CD4-positive, alpha-beta T cell treated with Interleukin-17A for 1 hour (primary cell): ENCODE results near the gene GAPVD1.
"Not testable (repeated sequence)": the region's sequence is repeated elsewhere in the genome, so short reads cannot be mapped to it uniquely, and the experiment has no call there.

ENCODE experiments used
- DNase-seq: peaks from one replicate; pipeline ENCODE4 v3.0.0-alpha.2; 2020

Gene GAPVD1, protein sequence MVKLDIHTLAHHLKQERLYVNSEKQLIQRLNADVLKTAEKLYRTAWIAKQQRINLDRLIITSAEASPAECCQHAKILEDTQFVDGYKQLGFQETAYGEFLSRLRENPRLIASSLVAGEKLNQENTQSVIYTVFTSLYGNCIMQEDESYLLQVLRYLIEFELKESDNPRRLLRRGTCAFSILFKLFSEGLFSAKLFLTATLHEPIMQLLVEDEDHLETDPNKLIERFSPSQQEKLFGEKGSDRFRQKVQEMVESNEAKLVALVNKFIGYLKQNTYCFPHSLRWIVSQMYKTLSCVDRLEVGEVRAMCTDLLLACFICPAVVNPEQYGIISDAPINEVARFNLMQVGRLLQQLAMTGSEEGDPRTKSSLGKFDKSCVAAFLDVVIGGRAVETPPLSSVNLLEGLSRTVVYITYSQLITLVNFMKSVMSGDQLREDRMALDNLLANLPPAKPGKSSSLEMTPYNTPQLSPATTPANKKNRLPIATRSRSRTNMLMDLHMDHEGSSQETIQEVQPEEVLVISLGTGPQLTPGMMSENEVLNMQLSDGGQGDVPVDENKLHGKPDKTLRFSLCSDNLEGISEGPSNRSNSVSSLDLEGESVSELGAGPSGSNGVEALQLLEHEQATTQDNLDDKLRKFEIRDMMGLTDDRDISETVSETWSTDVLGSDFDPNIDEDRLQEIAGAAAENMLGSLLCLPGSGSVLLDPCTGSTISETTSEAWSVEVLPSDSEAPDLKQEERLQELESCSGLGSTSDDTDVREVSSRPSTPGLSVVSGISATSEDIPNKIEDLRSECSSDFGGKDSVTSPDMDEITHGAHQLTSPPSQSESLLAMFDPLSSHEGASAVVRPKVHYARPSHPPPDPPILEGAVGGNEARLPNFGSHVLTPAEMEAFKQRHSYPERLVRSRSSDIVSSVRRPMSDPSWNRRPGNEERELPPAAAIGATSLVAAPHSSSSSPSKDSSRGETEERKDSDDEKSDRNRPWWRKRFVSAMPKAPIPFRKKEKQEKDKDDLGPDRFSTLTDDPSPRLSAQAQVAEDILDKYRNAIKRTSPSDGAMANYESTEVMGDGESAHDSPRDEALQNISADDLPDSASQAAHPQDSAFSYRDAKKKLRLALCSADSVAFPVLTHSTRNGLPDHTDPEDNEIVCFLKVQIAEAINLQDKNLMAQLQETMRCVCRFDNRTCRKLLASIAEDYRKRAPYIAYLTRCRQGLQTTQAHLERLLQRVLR (N-terminal part only)

DNA sequence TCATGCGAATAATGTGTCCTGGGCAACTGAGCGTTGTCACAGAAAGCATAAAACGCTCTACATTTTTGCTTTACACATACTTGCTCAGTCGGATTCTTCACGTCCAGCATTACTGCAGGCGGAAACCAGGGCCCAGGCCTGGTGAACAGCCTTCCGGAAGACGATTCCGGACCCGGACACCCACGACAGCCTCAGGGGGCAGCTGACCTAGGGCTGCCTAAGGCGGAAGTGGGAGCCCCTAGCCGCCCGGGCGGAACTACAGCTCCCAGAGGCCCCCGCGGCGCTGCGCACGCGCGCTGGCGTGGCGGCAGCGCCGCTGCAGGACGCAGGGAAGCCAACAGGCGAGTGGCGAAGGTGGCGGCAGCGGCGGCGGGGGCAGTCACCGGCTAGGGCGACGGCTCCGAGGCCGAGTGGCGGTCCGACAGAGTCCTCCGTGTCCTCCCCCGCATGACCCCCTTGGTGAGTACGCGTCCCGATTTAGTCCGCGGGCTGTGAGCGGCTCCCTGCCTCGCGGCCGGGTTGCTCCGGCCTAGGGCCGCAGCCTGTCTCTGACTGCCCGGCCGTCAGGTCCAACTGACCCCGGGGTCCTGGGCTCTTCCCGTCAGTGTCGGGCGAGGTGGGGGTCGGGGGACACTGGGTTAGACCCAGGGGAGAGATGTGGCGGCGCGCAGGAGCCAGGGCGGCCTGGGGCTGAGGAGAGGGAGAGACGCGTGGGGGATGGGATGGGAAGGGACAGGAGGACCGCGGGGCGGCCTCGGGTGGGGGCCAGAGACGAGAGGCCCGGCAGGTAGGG lies at the start of gene GAPVD1:
TSS of gene GAPVD1 (plus strand) at position 326 of the 793 bp plus-strand sequence. CDS start 37,096 bp downstream, outside the sequence.
- DNase-seq: peak; percentile 91

DNA sequence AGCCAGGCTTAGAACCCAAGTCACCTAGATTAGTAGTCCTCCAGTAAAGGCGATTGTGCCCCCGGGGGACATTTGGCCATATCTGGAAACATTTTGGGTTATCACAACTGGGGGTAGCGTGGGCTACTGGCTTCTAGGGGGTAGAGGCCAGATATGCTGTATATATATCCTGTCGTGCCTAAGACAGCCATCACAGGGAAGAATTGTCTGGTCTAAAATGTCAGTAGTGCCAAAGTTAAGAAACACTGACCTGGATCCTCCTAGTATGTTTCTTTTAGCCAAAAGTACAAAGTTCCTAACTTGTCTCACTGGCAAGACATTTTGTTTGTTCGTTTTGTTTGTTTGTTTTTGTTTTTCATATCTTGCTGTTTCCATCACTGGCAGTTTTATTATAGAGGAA lies 47.4 kb upstream of the GAPVD1 start:
- DNase-seq: no peak

DNA sequence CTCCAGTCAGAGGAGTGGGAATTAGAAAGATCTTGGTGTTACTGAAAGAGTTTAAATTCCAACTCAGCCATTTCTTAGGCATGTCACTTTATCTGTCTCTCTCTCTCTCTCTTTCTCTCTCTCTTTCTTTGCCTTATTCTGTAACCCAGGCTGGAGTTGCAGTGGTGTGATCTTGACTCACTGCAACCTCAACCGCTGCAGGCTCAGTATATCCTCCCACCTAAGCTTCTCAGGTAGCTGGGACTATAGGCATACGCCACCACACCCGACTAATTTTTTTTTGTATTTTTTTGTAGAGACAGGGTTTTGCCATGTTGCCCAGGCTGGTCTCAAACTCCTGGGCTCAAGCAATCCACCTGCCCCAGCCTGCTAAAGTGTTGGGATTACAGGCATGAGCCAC lies 43.0 kb upstream of the GAPVD1 start:
- DNase-seq: no peak

DNA sequence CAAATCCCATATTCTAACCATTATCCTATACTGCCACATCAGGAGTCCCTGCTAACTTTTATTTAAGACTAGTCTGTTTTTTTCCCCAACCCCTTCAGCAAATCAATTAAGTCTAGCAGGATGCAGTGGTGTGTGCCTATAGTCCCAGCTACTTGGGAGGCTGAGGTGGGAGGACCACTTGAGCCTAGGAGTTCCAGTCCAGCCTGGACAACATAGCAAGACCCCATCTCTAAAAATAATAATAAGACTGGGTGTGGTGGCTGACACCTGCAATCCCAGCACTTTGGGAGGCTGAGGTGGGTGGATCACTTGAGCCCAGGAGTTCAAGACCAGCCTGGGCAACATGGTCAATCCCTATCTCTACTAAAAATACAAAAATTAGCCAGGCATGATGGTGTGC lies 36.8 kb upstream of the GAPVD1 start:
- not testable (repeated sequence) for DNase-seq

DNA sequence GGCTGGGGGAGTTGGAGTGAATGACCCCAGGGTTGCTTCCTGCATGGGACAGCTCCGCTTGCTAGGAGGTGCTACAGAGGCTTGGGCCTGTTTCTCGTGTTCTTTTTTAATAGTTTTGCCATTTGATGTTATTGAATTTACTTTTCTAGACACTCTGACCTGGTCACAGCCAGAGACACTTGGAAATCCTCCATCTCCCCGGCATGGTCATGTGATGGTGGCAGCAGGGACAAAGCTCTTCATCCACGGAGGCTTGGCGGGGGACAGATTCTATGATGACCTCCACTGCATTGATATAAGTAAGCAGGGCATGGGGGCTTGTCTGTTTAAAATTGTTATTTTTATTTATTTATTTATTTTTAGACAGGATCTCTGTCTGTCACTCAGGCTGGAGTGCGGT lies 33.9 kb upstream of the GAPVD1 start:
- DNase-seq: no peak

DNA sequence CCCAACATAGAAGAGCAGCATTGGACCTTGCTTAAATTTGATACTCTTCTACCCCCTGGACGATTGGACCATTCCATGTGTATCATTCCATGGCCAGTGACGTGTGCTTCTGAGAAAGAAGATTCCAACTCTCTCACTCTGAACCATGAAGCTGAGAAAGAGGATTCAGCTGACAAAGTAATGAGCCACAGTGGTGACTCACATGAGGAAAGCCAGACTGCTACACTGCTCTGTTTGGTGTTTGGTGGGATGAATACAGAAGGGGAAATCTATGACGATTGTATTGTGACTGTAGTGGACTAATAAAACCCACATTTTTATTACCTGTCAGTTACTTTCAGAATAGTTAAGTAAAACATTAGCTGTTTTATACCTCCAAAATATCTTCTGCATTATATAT lies 27.9 kb upstream of the GAPVD1 start:
- DNase-seq: no peak

DNA sequence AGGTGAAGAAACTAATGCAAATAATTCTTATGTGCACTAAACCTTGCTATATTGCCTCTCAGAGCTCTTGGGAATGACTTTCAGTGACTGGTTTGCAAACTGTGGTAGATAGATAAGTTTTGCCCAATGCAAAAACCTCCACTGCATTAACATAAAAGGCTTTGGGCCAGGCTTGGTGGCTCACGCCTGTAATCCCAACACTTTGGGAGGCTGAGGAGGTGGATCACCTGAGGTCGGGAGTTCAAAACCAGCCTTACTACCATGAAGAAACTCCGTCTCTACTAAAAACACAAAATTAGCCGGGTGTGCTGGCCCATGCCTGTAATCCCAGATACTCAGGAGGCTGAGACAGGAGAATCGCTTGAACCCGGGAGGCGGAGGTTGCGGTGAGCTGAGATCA lies 27.5 kb upstream of the GAPVD1 start:
- not testable (repeated sequence) for DNase-seq

DNA sequence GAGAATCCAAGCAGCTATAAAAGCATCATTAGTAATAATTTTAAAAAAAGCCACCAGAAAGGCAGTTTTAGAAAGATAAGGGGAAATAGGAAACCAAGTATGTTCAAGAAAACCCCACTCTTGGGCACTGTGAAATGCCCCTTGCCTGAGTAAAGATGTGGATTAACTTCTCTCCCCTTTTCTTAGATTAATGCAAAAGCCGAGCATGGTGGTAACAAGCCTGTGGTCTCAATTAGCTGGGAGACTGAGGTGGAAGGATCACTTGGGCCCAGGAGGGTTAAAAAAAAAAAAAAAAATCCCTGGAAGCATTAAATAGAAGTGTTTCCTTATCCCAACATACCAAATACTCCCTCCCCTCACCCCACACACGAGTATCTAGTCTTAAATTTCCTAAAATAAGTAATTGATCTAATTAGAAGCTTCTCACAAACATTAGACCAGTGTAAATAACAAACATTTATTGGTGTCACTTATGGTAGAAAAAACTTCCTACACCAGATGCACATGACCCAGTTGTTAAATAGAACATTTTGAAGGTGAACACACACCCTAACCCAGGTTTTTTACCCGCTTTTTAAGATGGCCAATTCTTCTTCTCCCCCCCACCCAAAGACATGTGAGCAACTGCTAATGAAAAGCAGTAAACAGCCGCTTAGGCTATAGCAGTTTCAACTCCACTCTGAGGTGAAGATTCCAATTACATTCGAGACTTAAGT lies 25.7 kb upstream of the GAPVD1 start:
- DNase-seq: no peak

DNA sequence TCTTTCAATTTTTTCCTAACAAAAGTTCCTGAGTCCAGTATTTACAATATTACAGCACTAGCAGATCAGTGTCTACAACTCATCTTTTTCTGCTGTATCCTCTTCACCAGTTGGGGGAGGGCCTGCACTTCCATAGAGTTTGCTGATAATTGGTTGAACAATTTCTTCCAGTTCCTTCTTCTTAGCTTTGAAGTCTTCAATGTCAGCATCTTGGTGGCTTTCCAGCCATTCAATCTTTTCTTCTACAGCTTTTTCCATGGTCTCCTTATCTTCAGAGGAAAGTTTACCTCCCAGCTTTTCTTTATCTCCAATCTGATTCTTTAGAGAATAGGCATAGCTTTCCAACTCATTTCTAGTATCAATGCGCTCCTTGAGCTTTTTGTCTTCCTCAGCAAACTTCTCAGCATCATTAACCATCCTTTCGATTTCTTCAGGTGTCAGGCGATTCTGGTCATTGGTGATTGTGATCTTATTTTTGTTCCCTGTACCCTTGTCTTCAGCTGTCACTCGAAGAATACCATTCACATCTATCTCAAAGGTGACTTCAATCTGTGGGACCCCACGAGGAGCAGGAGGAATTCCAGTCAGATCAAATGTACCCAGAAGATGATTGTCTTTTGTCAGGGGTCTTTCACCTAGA lies 25.0 kb upstream of the GAPVD1 start:
- DNase-seq: not testable (repeated sequence)

DNA sequence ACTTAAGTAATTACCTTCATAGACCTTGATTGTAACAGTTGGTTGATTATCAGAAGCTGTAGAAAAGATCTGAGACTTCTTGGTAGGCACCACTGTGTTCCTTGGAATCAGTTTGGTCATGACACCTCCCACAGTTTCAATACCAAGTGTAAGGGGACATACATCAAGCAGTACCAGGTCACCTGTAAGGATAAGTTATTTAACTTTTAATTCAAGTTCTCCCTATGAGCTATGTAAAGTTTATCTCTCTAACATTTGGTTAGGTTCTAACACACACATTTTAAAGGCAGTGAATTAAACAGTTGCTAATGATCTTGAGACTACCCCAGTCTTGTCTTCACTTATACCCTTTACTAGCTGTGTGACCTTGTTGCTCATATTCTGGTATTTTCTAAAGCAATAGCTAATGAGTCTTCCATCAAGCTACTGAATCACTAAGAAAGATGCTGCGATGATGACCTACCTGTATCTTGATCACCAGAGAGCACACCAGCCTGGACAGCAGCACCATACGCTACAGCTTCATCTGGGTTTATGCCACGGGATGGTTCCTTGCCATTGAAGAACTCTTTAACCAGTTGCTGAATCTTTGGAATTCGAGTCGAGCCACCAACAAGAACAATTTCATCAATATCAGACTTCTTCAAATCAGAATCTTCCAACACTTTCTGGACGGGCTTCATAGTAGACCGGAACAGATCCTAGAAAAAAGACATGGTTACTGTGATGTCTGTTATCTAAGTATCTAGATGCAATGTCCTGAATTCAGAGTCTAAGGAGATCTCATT lies 23.3 kb upstream of the GAPVD1 start:
- no peak for DNase-seq

DNA sequence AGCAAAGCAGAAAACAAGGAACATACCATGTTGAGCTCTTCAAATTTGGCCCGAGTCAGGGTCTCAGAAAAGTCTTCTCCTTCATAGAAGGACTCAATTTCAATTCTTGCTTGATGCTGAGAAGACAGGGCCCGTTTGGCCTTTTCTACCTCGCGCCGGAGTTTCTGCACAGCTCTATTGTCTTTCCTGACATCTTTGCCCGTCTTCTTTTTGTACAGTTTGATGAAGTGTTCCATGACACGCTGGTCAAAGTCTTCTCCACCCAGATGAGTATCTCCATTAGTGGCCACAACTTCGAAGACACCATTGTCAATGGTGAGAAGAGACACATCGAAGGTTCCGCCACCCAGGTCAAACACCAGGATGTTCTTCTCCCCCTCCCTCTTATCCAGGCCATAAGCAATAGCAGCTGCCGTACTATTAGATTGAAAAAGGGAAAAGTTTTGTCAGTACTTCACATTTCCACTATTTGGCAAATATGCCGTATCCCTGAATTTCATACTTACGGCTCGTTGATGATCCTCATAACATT lies 22.6 kb upstream of the GAPVD1 start:
- DNase-seq: no peak

DNA sequence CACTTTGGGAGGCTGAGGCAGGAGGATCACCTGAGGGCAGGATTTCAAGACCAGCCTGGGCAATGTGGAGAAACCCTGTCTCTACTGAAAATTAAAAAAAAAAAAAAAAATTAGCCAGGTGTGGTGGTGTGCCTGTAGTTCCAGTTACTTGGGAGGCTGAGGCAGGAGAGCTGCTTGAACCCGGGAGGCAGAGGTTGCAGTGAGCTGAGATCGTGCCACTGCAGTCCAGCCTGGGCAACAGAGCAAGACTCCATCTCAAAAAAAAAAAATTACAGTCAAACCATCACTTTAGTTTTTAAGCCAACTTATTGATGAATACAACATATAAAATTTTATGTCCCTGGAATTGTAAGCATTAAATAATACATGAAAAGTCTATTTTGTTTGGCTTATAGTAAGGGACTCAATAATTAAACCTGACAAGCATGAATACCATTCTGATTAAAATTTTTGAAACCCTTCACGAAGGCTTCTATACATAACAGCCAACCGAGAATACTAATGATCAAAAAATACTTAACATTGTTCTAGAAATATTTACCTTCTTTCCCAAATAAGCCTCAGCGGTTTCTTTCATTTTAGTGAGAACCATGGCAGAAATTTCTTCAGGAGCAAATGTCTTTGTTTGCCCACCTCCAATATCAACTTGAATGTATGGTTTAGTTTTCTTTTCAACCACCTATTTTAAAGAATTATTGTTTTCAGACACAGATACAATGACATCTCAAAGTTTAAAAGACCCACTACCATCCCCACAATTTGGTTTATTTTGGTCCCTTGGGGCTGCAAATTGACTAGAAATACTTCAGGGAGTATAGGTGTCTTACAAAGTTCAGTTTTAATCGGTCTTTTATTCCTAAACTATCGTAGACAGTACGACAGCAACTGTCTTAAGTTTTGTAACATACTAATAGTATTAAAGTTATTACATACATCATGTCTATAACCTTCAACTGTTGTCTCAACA lies 21.7 kb upstream of the GAPVD1 start:
- no peak for DNase-seq

DNA sequence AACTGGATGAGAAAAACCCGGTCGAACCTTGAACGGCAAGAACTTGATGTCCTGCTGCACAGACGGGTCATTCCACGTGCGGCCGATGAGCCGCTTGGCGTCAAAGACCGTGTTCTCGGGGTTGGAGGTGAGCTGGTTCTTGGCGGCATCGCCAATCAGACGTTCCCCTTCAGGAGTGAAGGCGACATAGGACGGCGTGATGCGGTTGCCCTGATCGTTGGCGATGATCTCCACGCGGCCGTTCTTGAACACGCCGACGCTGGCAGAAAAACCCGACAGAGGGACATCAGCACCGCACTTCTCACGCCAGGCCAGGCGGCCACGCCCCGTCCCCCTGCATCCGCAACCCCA lies 21.0 kb upstream of the GAPVD1 start:
- peak; percentile 47 for DNase-seq

DNA sequence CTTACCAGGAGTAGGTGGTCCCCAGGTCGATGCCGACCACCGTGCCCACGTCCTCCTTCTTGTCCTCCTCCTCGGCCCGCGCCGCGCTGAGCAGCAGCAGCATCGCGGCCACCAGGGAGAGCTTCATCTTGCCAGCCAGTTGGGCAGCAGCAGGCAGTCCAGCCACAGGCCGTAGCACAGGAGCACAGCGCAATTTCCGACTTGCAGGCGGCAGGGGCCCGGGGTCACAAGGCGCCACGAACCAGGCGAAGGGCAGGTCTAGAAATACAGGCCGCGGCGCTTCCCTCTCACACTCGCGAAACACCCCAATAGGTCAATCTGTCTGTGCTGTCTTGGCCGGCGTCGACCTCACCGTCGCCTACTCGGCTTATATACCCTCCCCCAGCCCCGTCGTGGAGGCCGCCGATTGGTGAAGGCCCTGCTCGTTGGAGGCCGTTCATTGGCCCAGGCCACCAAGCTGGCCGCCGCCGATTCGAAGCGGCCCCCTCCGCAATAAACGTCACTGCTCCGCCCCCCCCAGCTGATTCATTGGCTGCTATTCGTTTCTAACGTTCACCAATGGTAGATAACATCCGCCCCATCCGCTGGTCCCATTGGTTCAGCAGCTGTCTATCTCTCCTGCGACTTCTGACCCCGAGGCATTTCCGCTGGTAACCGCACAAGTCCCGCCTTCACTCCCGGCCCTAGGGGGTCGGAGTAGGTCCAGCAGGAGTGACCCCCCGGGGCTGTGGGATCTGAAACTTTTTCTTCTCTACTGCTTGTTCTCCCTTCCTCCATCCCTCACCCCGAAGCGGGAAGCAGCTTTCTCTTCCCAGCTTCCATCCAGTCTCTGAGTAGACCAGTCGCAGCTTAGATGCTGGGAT lies 20.4 kb upstream of the GAPVD1 start, which contains the start of gene HSPA5:
TSS of gene HSPA5 (minus strand) at position 344 of the 863 bp plus-strand sequence. CDS start at position 127, 217 bp downstream.
- DNase-seq: peak; percentile 100

DNA sequence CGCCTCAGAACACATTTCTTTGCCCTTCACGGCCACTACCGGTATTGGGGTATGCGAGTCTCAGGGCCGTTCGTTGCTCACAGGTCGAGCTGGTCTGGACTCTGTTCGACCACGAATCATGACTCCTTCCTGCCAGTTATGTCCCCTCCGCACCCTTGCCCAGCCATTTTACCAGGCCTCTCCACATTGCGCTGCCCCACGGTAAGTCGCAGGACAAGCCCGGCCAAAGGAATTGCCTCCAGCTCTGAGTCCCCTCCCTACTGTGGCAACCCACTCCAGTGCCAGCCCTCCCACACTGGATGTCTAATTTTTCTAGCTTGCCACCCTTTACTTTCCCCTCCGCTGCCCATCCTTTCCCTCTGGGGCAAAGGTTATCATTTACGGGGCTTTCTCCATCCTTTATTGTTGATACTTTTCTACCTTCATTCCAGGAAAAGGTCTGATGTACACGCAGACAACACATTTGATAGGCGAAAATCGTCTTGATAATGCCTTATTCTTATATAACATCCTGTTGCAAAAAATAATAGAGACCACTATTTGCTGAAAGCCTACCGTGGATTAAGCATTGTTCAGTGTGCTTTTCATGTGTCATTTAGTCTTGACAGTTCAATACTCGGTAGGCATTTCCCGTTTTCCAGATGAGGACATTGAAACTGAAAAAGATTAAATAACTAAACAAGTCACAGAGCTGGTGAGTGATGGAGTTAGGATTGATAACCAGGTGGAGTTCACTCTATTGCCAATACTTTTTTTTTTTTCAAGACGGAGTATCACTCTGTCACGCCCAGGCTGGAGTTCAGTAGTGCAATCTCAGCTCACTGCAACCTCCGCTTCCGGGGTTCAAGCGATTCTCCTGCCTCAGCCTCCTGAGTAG lies 19.5 kb upstream of the GAPVD1 start:
- no peak for DNase-seq

DNA sequence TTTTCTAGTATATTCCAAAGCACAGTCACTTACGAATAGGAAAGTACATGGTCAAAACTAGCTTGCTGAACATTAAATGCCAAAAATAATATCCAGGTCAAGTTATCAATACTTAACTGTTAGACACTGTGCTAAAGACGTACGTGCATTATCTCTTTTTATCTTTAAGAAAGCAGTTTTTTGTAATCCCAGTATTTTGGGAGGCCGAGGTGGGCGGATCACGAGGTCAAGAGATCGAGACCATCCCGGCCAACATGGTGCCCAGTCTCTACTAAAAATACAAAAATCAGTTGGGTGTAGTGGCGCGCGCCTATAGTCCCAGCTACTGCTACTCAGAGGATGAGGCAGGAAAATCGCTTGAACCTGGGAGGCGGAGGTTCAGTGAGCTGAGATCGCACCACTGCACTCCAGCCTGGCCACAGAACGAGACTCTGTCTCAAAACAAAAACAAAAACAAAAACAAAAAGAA lies 17.8 kb upstream of the GAPVD1 start:
- DNase-seq: no peak

DNA sequence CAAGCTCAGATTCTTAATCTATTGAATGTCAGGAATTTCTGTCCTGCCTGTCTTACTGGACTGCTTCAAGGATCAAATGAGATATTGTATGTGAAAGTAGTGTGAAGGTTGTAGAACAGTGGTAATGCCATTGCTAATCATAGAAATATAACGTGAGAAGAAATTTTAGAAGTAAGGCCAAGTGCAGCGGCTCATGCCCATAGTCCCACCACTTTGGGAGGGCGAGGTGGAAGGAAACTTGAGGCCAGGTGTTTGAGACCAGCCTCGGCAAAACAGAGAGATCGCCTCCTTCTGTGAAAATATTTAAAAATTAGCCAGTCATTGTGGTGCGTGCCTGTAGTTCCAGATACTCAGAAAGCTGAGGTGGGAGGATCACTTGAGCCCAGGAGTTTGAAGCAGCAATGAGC lies 15.4 kb upstream of the GAPVD1 start:
- DNase-seq: no peak
